Endometrial microvascular endothelial cells (primary cell): ENCODE data around the gene ZNF275. TPM values are rescaled to one million over a fixed set of nuclear protein-coding genes. Genes with fewer than 3 reads are reported as not detected.
"Not testable (repeated sequence)": the region's sequence is repeated elsewhere in the genome, so short reads cannot be mapped to it uniquely, and the experiment has no call there.

Experiments
- in situ Hi-C: cut with HindIII; loops from 2 replicates; pipeline ENCODE4 v1.10.0; 2017; ENCODE audit warnings: low sequenced_read_pairs, low pct_unique_long_range_greater_than_20kb; ENCODE audit errors: inconsistent ontology term
- total RNA-seq: library from RNA; depleted of rRNA; stranded (reverse); fragments of >200 nt; gene quantifications from one replicate; pipeline ENCODE4 v1.2.3, GENCODE V29; 2015; ENCODE audit errors: inconsistent ontology term

The ZNF275 gene
- total RNA-seq, 1 donor from 2014 or later: 4.7 TPM

DNA sequence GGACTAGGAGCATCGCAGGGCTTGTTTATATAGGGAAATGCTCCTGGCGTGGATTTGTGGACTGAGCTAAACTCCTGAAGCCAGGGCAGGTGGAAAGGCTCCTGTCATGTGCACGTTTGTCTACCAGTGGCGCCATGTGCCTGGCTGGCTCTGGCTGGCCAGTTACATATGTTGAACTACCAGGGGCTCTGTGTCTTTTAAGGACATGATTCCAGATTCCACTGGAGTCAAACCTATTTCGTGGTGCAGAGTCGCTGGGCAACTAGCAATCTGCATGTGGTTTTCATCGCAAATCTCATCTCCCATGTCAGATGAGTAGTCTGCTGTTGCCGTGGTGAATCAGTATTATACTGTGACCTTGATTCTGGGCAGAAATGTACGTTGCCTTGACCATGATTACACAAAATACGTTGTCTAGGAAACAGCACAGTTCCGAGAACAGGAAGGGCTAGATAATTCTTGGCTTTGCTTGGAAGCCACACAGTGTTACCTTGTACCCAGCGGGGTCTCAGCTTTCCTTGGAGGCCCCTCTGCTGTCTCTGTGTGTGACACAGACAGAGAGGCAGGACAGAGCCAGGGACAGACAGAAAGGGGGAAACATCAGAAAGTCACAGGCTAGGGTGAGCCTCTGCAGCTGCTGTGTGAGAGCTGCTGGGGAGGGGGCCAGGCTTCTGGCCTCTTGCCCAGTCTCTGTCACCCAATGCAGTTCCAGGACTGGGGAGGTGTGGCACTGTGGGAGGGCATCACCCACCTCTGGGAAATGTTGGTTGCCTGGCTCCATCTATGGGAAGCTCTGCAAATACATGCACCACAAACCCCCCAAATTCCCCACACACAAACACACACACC is 48.0 kb downstream of the ZNF275 start:
- in situ Hi-C loops: no loop called here

DNA sequence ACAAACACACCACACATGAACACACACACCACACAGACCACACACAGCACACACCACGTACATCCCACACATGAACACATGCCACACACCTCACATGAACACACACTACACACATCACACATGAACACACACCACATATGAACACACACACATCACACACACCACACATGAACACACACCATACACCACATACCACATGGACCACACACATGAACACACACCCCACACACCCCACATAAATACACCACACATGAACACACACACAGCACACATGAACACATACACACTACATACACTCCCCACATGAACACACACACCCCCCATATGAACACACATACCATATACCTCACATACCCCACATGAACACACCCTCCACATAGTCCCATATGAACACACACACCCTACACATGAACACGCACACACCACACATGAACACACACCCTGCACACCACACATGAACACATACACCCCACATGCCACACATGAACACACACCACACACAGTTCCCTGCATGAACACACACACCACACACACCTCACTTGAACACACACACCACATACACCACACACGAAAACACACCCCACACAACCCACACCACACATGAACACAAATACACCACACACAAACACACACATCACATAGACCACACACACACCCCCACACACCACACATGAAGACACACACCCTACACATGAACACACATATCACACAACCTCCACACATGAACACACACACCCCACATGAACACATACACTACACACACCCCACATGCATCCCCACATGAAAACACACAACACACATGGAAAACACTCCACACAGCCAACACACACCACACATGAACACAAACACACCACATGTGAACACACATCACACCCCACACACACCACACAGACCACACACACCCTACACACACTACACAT is 48.9 kb downstream of the ZNF275 start:
- in situ Hi-C loops: no loop called here

DNA sequence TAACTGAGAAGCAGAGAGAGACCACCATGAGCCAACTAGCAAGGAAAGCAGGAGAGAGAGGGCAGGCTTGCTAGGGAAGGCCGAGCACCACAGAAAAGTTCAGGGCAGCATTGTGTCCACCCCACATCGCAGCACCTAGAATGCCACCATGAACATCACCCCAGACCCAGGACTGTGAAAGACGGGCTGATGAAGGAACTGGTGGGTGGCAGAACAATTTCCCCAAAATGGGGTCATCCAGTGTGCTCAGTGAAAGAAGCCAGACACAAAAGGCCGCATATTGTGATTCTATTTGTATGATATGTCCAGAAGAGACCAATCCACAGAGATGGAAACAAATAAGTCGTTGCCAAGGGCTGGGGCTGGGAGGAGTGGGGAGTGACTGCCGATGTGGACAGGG is 50.4 kb downstream of the ZNF275 start:
- in situ Hi-C loops: no loop called here

DNA sequence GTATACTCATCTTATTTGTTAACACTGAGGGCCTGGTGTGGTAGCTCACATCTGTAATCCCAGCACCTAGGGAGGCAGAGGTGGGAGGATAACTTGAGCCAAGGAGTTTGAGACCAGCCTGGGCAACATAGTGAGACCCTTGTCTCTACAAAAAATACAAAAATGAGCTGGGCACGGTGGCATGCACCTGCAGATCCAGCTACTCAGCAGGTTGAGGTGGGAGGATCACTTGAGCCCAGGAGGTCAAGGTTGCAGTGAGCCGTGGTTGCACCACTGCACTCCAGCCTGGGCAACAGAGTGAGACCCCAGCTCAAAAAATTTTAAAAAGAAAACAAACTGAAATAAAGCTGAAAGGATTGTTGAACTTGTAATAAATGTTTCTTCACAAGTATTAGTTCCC is 51.0 kb downstream of the ZNF275 start:
- in situ Hi-C loops: not testable (repeated sequence)

DNA sequence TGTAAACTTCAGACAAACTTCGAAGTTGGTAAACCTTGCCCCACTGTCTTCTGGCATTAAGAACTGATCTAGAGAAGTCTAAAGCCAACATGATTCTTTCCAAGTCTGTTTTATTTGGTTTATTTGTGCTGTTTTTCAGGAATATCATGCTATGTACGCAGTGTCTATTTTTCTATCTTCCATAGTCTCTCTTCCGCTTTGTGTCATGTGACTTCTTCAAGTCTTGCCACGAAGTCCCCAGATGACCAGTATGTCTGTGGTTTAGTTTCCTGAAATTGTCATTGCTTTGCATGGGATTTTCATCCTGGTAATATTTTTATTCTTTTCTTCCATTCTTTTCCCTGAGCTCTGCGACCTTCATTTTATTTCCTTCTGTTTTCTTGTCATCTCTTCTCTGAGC is 52.1 kb downstream of the ZNF275 start:
- in situ Hi-C loops: no loop called here

DNA sequence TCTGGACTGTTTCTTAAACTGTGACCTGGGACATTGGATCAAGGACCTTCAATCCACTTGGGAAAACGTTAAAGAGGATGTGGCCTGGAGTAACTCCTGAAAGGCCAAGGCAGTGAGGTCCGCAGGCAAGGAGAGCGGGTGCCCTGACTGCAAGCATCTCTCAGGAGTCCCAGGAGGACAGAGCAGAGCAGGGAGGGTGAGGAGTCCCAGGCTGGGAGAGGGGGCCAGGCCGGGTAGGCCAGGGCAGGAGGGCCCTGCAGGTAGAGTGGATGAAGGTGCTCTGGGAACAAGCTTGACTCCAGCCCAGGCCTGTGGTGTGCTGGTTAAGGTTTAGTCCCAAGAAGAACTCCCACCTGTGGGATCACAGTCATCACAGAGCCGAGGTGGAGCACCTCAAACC is 53.4 kb downstream of the ZNF275 start:
- in situ Hi-C loops: no loop called here

DNA sequence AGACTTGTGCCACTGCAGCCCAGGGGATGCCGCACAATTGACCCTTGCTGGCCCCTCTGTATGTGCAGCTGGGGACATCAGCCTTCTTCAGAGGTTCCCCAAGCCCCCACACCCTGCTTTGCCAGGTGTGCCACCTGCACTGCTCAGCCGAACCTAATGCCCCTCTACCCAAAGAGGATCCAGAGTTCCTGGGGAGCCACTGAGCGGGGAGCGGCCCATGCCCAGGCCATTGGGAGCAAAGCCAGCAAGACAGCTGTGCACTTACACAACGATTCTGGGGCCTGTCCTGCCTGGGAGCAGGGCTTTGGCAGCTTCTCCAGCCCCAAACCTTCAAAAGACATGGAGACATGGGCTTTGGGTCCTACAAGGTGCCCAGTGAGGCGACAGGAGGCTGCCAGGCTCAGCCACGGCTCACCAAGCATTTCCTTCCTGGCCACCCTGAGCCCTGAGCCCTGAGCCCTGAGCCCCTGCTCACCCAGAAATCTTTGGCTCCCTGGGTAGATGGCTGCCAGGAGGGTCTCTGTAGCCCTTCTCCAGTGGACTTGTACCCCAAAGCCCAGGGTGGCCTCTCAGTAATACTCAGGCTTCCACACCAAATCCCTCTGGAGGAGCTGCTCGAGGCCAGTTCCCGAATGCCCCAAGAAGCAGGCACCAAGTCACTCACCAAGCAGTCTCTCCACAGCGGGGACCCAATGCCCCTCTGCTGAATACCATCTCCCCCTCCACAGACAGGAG is 54.2 kb downstream of the ZNF275 start:
- in situ Hi-C loops: no loop called here

DNA sequence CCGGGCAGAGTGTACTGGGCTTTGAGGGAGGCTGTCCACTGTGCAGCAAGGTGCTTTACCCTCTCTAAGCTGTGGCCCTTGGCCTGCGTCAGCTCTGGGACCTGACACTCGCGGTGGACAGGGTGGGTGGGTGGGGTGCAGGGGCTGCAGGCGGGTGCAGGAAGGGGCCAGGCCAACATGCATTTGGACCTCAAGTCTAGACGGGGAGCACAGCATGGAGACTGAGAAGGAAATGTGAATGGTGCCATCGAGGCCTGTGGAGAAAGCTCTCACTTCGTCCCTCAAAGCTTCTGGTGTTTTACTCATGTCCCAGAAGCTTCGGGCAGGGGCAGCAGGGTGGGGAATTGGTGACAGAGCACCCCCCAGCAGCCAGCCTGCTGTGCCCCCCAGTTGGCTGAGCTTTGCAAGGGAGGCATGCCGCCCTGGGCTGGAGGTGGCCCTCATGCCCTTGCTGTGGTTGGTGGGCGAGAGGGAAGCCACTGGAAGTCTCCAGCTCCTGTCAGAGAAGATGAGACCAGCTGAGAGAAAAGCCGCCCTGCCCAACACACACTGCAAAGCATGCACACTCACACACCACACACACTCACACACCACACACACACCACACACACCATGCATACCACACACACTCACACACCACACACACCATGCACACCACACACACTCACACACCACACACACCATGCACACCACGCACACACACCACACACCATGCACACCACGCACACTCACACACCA is 54.9 kb downstream of the ZNF275 start:
- in situ Hi-C loops: no loop called here

DNA sequence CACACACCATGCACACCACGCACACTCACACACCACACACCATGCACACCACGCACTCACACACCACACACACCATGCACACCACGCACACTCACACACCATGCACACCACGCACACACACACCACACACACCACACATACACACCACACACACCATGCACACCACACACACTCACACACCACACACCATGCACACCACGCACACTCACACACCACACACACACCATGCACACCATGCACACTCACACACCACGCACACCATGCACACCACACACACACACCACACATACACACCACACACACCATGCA is 55.5 kb downstream of the ZNF275 start:
- in situ Hi-C loops: not testable (repeated sequence)

DNA sequence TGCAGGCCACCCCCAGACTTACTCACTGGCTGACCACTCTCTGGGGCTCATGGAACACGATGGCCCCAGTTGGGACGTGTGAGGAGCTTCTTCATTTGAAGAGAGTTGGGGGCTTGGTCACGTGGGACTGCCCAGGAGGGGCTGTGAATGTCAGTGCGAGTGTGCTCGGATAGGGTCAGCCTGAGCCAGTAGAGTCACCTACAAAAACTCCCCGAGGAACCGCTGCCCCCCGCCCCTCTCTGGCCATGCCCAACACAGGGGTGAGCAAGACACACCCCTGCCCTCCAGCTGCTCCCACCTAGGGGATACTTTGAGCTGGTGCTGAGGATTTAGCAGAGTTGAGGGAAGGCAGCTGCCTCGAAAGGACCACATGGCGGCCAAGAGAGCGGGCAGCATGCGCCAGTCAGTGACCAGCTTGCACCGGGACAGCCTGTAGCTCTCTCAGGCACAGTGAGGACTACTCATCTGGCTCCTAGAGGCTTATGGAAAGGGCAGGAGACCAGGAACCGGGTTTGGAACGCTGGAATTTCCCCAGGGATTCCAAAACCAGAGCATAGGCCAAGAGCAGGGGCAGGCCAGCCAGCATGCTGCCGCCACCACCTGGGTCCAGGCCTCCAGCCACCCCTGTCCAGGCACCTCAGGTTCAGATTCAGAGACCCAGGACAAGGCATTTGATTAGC is 58.8 kb downstream of the ZNF275 start:
- in situ Hi-C loops: no loop called here

DNA sequence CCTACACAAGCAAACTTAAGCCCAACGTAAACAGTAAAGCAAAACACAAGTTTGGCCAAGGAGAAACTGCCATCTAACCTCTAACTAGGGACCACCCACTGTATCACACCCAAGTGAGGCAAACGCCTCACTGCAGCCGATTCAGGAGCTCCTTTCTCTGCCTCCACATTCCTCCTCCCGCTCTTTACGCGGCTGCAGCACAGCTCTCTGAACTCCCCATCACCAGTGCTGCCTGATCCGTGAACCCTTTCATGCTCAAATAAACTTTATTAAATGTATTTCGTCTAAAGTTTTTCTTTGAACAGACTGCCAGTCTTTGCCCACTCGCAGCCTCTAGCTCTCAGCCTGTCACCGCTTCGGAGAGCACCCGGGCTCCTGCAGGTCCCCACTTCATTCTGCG is 60.7 kb downstream of the ZNF275 start:
- in situ Hi-C loops: no loop called here

DNA sequence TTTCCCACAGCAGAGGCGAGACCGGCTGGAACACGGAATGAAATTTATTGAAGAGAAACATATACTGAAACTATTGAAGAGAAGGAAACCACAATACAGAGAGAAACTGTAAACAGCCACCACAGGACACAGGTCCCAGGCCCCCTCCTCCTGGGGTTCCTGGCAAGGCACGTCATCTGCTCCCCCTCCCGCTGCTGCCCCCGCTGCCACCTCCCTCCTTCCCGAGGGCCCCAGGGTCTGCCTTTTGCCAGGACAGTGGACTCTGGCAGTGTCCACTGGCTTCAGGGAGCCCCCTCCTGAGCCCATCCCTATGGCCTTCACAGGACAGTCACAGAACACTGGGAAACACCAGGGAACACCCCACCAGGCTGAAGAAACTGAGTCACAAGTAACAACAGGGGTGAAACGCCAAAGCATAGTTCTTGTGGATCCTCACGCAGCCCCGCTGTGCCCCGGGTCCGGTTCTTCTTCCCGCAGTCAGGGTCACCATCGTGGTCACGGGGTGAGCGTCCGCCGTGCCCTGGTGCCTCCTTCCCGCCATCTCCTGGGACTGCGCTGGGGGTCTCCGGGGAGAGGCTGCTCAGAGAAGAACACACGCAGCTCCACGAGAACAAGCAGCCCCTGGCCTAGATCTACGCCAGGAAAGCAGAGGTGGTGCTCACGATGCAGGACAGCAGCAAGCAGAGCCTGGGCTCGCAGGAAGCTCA is 61.8 kb downstream of the ZNF275 start:
- in situ Hi-C loops: no loop called here

DNA sequence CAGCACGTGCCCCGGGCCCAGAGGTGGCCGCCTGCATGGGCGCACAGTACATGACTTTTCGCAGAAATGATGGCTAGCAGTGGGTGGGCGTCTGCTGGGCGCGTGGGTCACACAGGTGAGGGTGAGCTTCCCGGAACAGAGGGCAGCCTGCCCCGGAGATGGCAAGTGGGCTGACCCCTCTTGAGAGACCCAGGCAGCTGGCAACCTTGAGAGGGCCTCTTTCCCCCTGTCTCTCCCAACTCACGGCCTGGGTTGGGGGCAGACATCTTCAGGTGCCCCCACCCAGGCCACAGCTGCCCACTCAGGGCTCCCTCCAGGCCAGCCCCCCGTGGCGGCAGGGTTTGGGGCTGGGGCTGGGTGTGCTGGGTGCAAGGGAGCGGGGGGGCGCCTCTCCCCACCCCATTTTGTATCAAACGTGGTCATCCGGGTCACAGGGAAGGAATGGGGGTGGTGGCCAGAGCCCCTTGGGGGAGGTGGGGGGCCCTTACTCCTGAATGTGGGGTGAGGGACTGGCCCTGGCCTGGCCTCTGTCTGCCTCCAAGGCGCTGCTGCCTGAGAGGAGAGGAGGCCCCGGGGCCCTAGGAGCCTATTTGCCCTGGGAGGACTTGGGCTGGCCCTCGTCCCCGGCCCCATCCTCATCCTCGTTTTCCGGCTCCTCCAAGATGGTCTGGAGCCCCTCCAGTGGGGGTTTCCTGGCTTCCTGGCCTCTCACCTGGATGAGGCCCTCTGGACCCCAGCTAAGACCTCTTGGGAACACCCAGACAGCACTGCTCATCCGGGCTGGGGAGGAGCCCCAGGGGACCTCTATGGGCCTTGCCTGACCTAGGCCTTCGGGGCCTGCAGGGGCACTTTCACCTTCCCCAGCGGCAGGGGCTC is 62.6 kb downstream of the ZNF275 start:
- in situ Hi-C loops: no loop called here

DNA sequence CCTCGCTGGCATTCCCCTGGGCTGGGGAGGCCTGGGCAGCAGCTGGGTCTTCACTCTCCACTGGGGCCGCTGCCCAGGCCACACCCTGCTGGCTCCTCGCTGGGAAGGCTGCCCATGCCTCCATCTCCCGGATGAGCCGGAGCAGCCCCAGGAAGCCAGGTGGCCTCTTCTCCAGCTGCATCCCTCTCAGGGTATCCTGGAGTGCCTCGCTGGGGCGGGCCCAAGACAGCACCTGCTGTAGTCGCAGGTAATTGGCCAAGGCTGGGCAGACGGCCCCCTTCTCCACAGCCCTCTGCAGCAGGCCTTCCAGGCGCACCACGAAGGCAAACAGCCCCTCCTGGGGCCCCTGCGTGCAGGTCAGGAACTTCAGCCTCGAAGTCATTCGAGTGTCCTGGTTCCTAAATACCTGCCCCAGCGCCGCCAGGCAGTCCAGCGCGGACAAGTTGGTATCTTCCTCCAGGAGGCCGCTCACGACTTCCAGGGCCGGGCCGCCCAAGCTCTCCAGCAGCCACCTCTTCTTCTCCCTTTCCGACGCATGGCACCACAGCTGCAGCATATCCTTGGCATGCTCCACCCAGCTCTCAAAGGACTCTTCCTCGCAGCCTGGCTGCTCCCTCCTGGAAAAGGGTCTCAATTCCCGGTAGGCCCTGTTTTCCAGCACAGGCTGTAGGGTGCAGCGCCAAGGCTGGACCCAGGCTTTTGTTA is 63.5 kb downstream of the ZNF275 start:
- in situ Hi-C loops: no loop called here

DNA sequence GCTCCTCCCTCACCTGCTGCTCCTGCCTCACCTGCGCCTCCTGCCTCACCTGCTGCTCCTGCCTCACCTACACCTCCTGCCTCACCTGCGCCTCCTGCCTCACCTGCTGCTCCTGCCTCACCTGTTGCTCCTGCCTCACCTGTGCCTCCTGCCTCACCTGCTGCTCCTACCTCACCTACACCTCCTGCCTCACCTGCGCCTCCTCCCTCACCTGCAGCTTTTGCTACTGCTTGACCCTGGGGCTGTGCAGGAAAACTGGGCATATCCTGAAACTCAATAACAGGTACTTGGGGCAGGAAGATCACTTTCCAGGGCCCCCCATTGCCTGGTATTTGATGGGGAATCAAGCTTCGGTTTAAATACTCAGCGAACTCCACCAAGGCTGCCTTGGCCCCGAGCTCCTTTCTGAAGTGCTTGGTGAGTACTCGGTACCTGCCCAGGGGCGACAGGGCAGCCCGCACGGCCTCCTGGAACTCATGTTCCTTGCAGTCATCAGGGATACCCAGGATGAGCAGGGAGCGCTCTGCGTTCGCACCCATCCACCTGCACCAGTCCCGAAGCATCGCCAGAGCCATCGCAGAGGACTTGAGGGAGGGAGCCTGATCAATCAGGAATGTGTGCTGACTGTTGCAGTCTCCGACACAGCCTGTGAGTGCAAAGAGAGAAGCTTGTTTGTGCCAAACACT is 64.5 kb downstream of the ZNF275 start:
- in situ Hi-C loops: no loop called here
